MG63 (cell line): ENCODE data around the gene ARID1B. TPM values are rescaled to one million over a fixed set of nuclear protein-coding genes. Genes with fewer than 3 reads are reported as not detected.

Experiments
- DNase-seq: peaks from one replicate; pipeline ENCODE4 v3.0.0-alpha.2; 2020
- H3K27me3 ChIP-seq: fragments of 250-450 bp; sonication (Bioruptor Pico); 2 replicates; pipeline ENCODE4 v1.5.1; 2020; ENCODE audit warnings: mild to moderate bottlenecking, moderate library complexity
- H3K36me3 ChIP-seq: fragments of 250-450 bp; sonication (Bioruptor Pico); 2 replicates; pipeline ENCODE4 v1.5.1; 2020; ENCODE audit warnings: mild to moderate bottlenecking, moderate library complexity
- H3K4me3 ChIP-seq: fragments of 250-450 bp; sonication (Bioruptor Pico); 2 replicates; pipeline ENCODE4 v1.5.1; 2020; ENCODE audit warnings: mild to moderate bottlenecking, moderate library complexity
- H3K9me3 ChIP-seq: fragments of 250-450 bp; sonication (Bioruptor Pico); 2 replicates; pipeline ENCODE4 v1.5.1; 2020; ENCODE audit warnings: mild to moderate bottlenecking, moderate library complexity
- total RNA-seq: library from RNA; depleted of rRNA; stranded (reverse); fragments of >200 nt; shearing (Covaris generic); gene quantifications from 2 replicates; pipeline ENCODE4 v1.2.3, GENCODE V29; 2014; ENCODE audit warnings: low replicate concordance

ARID1B gene
- total RNA-seq, 1 experiment from 2014 or later: 9.9 TPM

- Histone ChIP-seq H3K36me3 (no peaks in the 10 kb centered on the region), H3K4me3 (no peak overlapping the region), H3K27me3 (no peaks in the 10 kb centered on the region), H3K9me3 (no peaks in the 10 kb centered on the region)
- DNase-seq: no peak
These were observed 112.8 kb downstream of the ARID1B start for GRCh38 chr6:156889986-156890385.

GRCh38 chr6:156890627-156891314 lies 113.6 kb downstream of the ARID1B start:
- DNase-seq: no peak
- Histone ChIP-seq H3K36me3 (no peaks in the 10 kb centered on the region), H3K4me3 (no peak overlapping the region), H3K27me3 (no peaks in the 10 kb centered on the region), H3K9me3 (no peaks in the 10 kb centered on the region)

GRCh38 chr6:156897907-156898531 lies 120.8 kb downstream of the ARID1B start:
- no peaks in the 10 kb centered on the region for H3K36me3 ChIP-seq
- no peaks in the 10 kb centered on the region for H3K27me3 ChIP-seq
- DNase-seq: no peak
- H3K4me3 ChIP-seq: no peak overlapping the region
- H3K9me3 ChIP-seq: no peaks in the 10 kb centered on the region

- Histone ChIP-seq H3K27me3 (no peaks in the 10 kb centered on the region), H3K4me3 (no peak overlapping the region), H3K9me3 (no peaks in the 10 kb centered on the region), H3K36me3 (0 out of 2 replicates have a peak, but pooled peaks cover 2% of the 10 kb centered on the region)
- DNase-seq: no peak
These were observed 121.9 kb downstream of the ARID1B start for GRCh38 chr6:156899071-156899470.

GRCh38 chr6:156899532-156900135 lies 122.5 kb downstream of the ARID1B start:
- no peaks in the 10 kb centered on the region for H3K27me3 ChIP-seq
- H3K4me3 ChIP-seq: no peak overlapping the region
- H3K9me3 ChIP-seq: no peaks in the 10 kb centered on the region

GRCh38 chr6:156900292-156900691 lies 123.1 kb downstream of the ARID1B start:
- DNase-seq: no peak
- H3K9me3 ChIP-seq: no peaks in the 10 kb centered on the region
- no peak overlapping the region for H3K4me3 ChIP-seq
- H3K36me3 ChIP-seq: 0 out of 2 replicates have a peak, but pooled peaks cover 2% of the 10 kb centered on the region
- H3K27me3 ChIP-seq: no peaks in the 10 kb centered on the region

More at GRCh38 chr6:156899532-156900135, 122.5 kb downstream of the ARID1B start:
- no peak for DNase-seq
- 0 out of 2 replicates have a peak, but pooled peaks cover 2% of the 10 kb centered on the region for H3K36me3 ChIP-seq

GRCh38 chr6:156901309-156902019 lies 124.3 kb downstream of the ARID1B start:
- 0 out of 2 replicates have a peak, but pooled peaks cover 2% of the 10 kb centered on the region for H3K36me3 ChIP-seq
- H3K4me3 ChIP-seq: no peak overlapping the region
- DNase-seq: no peak
- H3K27me3 ChIP-seq: no peaks in the 10 kb centered on the region
- no peaks in the 10 kb centered on the region for H3K9me3 ChIP-seq

GRCh38 chr6:156902782-156903181 lies 125.6 kb downstream of the ARID1B start:
- DNase-seq: no peak
- Histone ChIP-seq H3K27me3 (no peaks in the 10 kb centered on the region), H3K36me3 (0 out of 2 replicates have a peak, but pooled peaks cover 2% of the 10 kb centered on the region)

GRCh38 chr6:156904176-156904967 lies 127.2 kb downstream of the ARID1B start:
- no peaks in the 10 kb centered on the region for H3K9me3 ChIP-seq
- DNase-seq: no peak
- H3K27me3 ChIP-seq: no peaks in the 10 kb centered on the region

More at GRCh38 chr6:156902782-156903181, 125.6 kb downstream of the ARID1B start:
- no peaks in the 10 kb centered on the region for H3K9me3 ChIP-seq
- H3K4me3 ChIP-seq: no peak overlapping the region

GRCh38 chr6:156905801-156906200 lies 128.6 kb downstream of the ARID1B start:
- no peak for DNase-seq
- no peaks in the 10 kb centered on the region for H3K9me3 ChIP-seq
- 0 out of 2 replicates have a peak, but pooled peaks cover 2% of the 10 kb centered on the region for H3K36me3 ChIP-seq
- no peaks in the 10 kb centered on the region for H3K27me3 ChIP-seq
- H3K4me3 ChIP-seq: no peak overlapping the region

More at GRCh38 chr6:156904176-156904967, 127.2 kb downstream of the ARID1B start:
- no peak overlapping the region for H3K4me3 ChIP-seq
- 0 out of 2 replicates have a peak, but pooled peaks cover 2% of the 10 kb centered on the region for H3K36me3 ChIP-seq

- Histone ChIP-seq H3K4me3 (no peak overlapping the region), H3K27me3 (no peaks in the 10 kb centered on the region), H3K9me3 (no peaks in the 10 kb centered on the region), H3K36me3 (0 out of 2 replicates have a peak, but pooled peaks cover 2% of the 10 kb centered on the region)
- DNase-seq: no peak
These were observed 129.3 kb downstream of the ARID1B start for GRCh38 chr6:156906451-156906850.

- Histone ChIP-seq H3K9me3 (no peaks in the 10 kb centered on the region), H3K27me3 (no peaks in the 10 kb centered on the region), H3K36me3 (no peaks in the 10 kb centered on the region), H3K4me3 (no peak overlapping the region)
- DNase-seq: no peak
These were observed 132.2 kb downstream of the ARID1B start for GRCh38 chr6:156909212-156910010.

- no peak overlapping the region for H3K4me3 ChIP-seq
- no peaks in the 10 kb centered on the region for H3K27me3 ChIP-seq
- no peaks in the 10 kb centered on the region for H3K9me3 ChIP-seq
- no peaks in the 10 kb centered on the region for H3K36me3 ChIP-seq
- no peak for DNase-seq
These were observed 132.8 kb downstream of the ARID1B start for GRCh38 chr6:156910011-156910334.

- H3K27me3 ChIP-seq: no peaks in the 10 kb centered on the region
- peak; percentile 15 for DNase-seq
- no peaks in the 10 kb centered on the region for H3K36me3 ChIP-seq
- H3K9me3 ChIP-seq: no peaks in the 10 kb centered on the region
- H3K4me3 ChIP-seq: no peak overlapping the region
These were observed 133.8 kb downstream of the ARID1B start for GRCh38 chr6:156910938-156911337.

GRCh38 chr6:156911581-156911980 lies 134.4 kb downstream of the ARID1B start:
- no peak for DNase-seq
- H3K27me3 ChIP-seq: no peaks in the 10 kb centered on the region
- H3K9me3 ChIP-seq: no peaks in the 10 kb centered on the region
- no peaks in the 10 kb centered on the region for H3K36me3 ChIP-seq
- H3K4me3 ChIP-seq: no peak overlapping the region
